WERI-Rb-1 (cell line): ENCODE measurements around the gene DGKE.

ENCODE experiments used
- DNase-seq: peaks from one replicate; pipeline ENCODE4 v3.0.0-alpha.2; 2020
- H3K27ac ChIP-seq: fragments of 250-450 bp; sonication (Bioruptor Pico); 2 replicates; pipeline ENCODE4 v1.5.1; 2020; ENCODE audit warnings: mild to moderate bottlenecking, moderate library complexity
- H3K27me3 ChIP-seq: fragments of 250-450 bp; sonication (Bioruptor Pico); 2 replicates; pipeline ENCODE4 v1.5.1; 2021; ENCODE audit warnings: mild to moderate bottlenecking, low read depth, moderate library complexity; ENCODE audit not compliant: insufficient read depth, severe bottlenecking
- H3K36me3 ChIP-seq: fragments of 250-450 bp; sonication (Bioruptor Pico); 2 replicates; pipeline ENCODE4 v1.5.1; 2020; ENCODE audit warnings: mild to moderate bottlenecking, moderate library complexity
- H3K4me3 ChIP-seq: 2 replicates; pipeline ENCODE4 v1.5.1; 2011; ENCODE audit warnings: low read depth, mild to moderate bottlenecking, control low read depth, low read length
- H3K9me3 ChIP-seq: fragments of 250-450 bp; sonication (Bioruptor Pico); 2 replicates; pipeline ENCODE4 v1.5.1; 2021; ENCODE audit warnings: mild to moderate bottlenecking, moderate library complexity; ENCODE audit not compliant: severe bottlenecking
- CTCF ChIP-seq: IDR thresholded peaks from 2 replicates; pipeline ENCODE4 v1.5.1; 2011; ENCODE audit warnings: low read depth, mild to moderate bottlenecking, control low read depth, inconsistent platforms, low read length

Gene DGKE

DNA sequence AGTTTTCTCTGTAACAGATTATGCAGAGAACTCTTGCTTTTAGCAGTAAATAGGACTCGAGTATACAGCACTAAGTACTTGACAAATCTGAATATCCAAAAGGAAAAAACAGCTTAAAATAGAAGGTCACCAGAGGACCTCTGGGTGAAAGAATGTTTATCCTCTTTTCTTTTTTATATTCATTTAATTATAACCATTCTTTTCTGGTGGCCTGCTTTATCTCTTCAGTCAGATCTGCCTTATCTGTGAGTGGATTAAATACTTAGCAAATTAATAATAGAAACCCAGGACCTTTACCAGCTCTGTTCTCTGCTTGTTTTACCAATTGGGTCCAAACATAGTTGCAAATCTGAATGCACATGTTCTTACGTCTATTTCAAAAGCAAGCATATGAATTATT is 8.6 kb downstream of the DGKE start:
- no peak for TF ChIP-seq CTCF
- Histone ChIP-seq H3K36me3 (peaks cover 32% of the 10 kb centered on the region), H3K27ac (no peak overlapping the region)

GRCh38 chr17:56845934-56846333 is 12.0 kb downstream of the DGKE start:
- DNase-seq = no peak
- no peak for TF ChIP-seq CTCF
- no peaks in the 10 kb centered on the region for H3K27me3 ChIP-seq
- H3K36me3 ChIP-seq = peaks cover 30% of the 10 kb centered on the region
- no peak overlapping the region for H3K4me3 ChIP-seq
- H3K27ac ChIP-seq = no peak overlapping the region
- H3K9me3 ChIP-seq = no peaks in the 10 kb centered on the region

More for the DNA sequence above, 8.6 kb downstream of the DGKE start:
- Histone ChIP-seq H3K4me3 (no peak overlapping the region), H3K27me3 (no peaks in the 10 kb centered on the region), H3K9me3 (no peaks in the 10 kb centered on the region)
- no peak for DNase-seq

GRCh38 chr17:56847106-56847505 is 13.2 kb downstream of the DGKE start:
- no peak for DNase-seq
- peaks cover 40% of the 10 kb centered on the region for H3K36me3 ChIP-seq

DNA sequence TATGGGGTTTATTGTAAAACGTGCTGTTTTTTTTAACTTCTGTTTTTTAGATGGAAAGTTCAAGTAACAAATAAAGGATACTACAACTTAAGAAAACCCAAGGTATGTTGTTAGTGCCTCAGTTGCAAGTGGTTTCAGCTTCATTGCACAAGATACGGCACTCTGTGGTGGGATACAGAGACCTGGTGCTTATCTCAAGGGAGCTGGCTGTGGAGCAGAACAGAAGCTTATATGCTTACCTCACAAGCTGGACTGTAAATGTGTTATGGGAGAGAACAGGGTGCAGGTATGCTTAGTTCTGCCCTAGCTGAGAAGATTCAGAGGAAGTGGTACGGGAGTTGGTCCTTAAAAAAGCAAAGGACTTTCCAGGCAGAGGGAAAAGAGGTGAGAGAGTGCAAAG is 15.2 kb downstream of the DGKE start:
- Histone ChIP-seq H3K27me3 (no peaks in the 10 kb centered on the region), H3K9me3 (no peaks in the 10 kb centered on the region), H3K27ac (no peak overlapping the region), H3K36me3 (peaks cover 45% of the 10 kb centered on the region), H3K4me3 (no peak overlapping the region)
- no peak for DNase-seq
- TF ChIP-seq CTCF = no peak

More at GRCh38 chr17:56847106-56847505, 13.2 kb downstream of the DGKE start:
- no peak for TF ChIP-seq CTCF
- Histone ChIP-seq H3K27ac (no peak overlapping the region), H3K27me3 (no peaks in the 10 kb centered on the region), H3K4me3 (no peak overlapping the region), H3K9me3 (no peaks in the 10 kb centered on the region)

GRCh38 chr17:56850591-56850990 is 16.6 kb downstream of the DGKE start:
- Histone ChIP-seq H3K4me3 (no peak overlapping the region), H3K27ac (no peak overlapping the region), H3K36me3 (peaks cover 48% of the 10 kb centered on the region), H3K9me3 (no peaks in the 10 kb centered on the region), H3K27me3 (no peaks in the 10 kb centered on the region)
- no peak for DNase-seq
- no peak for TF ChIP-seq CTCF

- no peak for TF ChIP-seq CTCF
- DNase-seq = no peak
- no peaks in the 10 kb centered on the region for H3K9me3 ChIP-seq
- H3K4me3 ChIP-seq = no peak overlapping the region
- H3K27me3 ChIP-seq = no peaks in the 10 kb centered on the region
- H3K27ac ChIP-seq = no peak overlapping the region
- H3K36me3 ChIP-seq = peaks cover 47% of the 10 kb centered on the region
Measured at GRCh38 chr17:56851008-56851407, 17.1 kb downstream of the DGKE start.
